ENCODE data around the gene IFRD2.
A peak's percentile ranks its signal among the peaks of the same experiment; 100 is the strongest.

IFRD2 gene

GRCh38 chr3:50292159-50293078, at the start of gene IFRD2:
IFRD2 (minus strand) TSS chr3:50292429; CDS start chr3:50292274, 155 bp downstream.
- peak; percentile 97 for DNase-seq

GRCh38 chr3:50341537-50341936, 49.3 kb upstream of the IFRD2 start:
- peak; percentile 26 for DNase-seq

- DNase-seq: peak; percentile 89
These were observed 48.5 kb upstream of the IFRD2 start, which contains the start of gene RASSF1 for GRCh38 chr3:50340448-50341329. RASSF1 (minus strand) TSS chr3:50340836; CDS start chr3:50340805, 31 bp downstream.

- DNase-seq: no peak
These were observed 47.9 kb upstream of the IFRD2 start for GRCh38 chr3:50340147-50340447.

GRCh38 chr3:50339485-50340146, 47.4 kb upstream of the IFRD2 start:
- DNase-seq: no peak

- DNase-seq: no peak
These were observed 46.7 kb upstream of the IFRD2 start for GRCh38 chr3:50338965-50339364.

- peak; percentile 99 for DNase-seq
These were observed 45.1 kb upstream of the IFRD2 start for GRCh38 chr3:50337175-50337861.

- DNase-seq: no peak
These were observed 44.4 kb upstream of the IFRD2 start for GRCh38 chr3:50336452-50337174.

- DNase-seq: no peak
These were observed 42.3 kb upstream of the IFRD2 start for GRCh38 chr3:50334339-50335075.

GRCh38 chr3:50333744-50334328, 41.6 kb upstream of the IFRD2 start:
- no peak for DNase-seq

GRCh38 chr3:50331364-50331907, 39.2 kb upstream of the IFRD2 start:
- no peak for DNase-seq

GRCh38 chr3:50330330-50330729, 38.1 kb upstream of the IFRD2 start:
- DNase-seq: no peak

GRCh38 chr3:50327943-50328691, 35.9 kb upstream of the IFRD2 start, which contains the start of gene TUSC2:
TUSC2 (minus strand) TSS chr3:50328223; CDS start chr3:50328099, 124 bp downstream.
- DNase-seq: peak; percentile 98

GRCh38 chr3:50327129-50327528, 34.9 kb upstream of the IFRD2 start:
- DNase-seq: no peak

GRCh38 chr3:50326182-50326541, 33.9 kb upstream of the IFRD2 start:
- no peak for DNase-seq

- DNase-seq: no peak
These were observed 33.4 kb upstream of the IFRD2 start for GRCh38 chr3:50325497-50326181.

- DNase-seq: no peak
These were observed 32.9 kb upstream of the IFRD2 start for GRCh38 chr3:50325113-50325480.

GRCh38 chr3:50324351-50325112, 32.3 kb upstream of the IFRD2 start:
- DNase-seq: peak; percentile 74
